HG03025 (cell line): ENCODE data around the gene HOXC4.

Experiments
- ATAC-seq: cut with Tn5 transposase; IDR thresholded peaks from one replicate; pipeline ENCODE4 v1.9.1; 2021; ENCODE audit warnings: mild to moderate bottlenecking, moderate library complexity; ENCODE audit not compliant: unreplicated experiment, low FRiP score

HOXC4 gene

GRCh38 chr12:54027442-54027786 is 26.2 kb upstream of the HOXC4 start:
- ATAC-seq = no peak

- no peak for ATAC-seq
These were observed 25.1 kb upstream of the HOXC4 start, which contains the start of gene HOXC6 for GRCh38 chr12:54028314-54029201. HOXC6 (plus strand) TSS chr12:54028440; CDS start chr12:54028522, 82 bp downstream.

GRCh38 chr12:54029529-54030441 is 23.9 kb upstream of the HOXC4 start:
- no peak for ATAC-seq

- ATAC-seq = no peak
These were observed 23.2 kb upstream of the HOXC4 start for GRCh38 chr12:54030442-54030801.

- ATAC-seq = no peak
These were observed 22.7 kb upstream of the HOXC4 start for GRCh38 chr12:54030889-54031471.

GRCh38 chr12:54031480-54031879 is 22.2 kb upstream of the HOXC4 start:
- no peak for ATAC-seq

GRCh38 chr12:54032086-54032619 is 21.5 kb upstream of the HOXC4 start:
- no peak for ATAC-seq

- ATAC-seq = no peak
These were observed 21.0 kb upstream of the HOXC4 start, which contains the start of gene HOXC5 for GRCh38 chr12:54032627-54033100. HOXC5 (plus strand) TSS chr12:54033050; CDS start chr12:54033123, 73 bp downstream.

GRCh38 chr12:54033106-54033979 is 20.3 kb upstream of the HOXC4 start:
- ATAC-seq = no peak

GRCh38 chr12:54033980-54034784 is 19.5 kb upstream of the HOXC4 start:
- ATAC-seq = no peak

GRCh38 chr12:54034785-54035310 is 18.8 kb upstream of the HOXC4 start:
- ATAC-seq = no peak

GRCh38 chr12:54035568-54036264 is 17.9 kb upstream of the HOXC4 start:
- ATAC-seq = no peak

GRCh38 chr12:54036620-54037359 is 16.8 kb upstream of the HOXC4 start:
- no peak for ATAC-seq

- ATAC-seq = no peak
These were observed 16.0 kb upstream of the HOXC4 start for GRCh38 chr12:54037360-54038283.

- no peak for ATAC-seq
These were observed 15.3 kb upstream of the HOXC4 start for GRCh38 chr12:54038284-54038870.
